Stimulated activated naive B cell treated with anti-CD40 and anti-IgM and Interleukin-4, amounts not matched to agents 10 μg/mL and 1 μg/mL and 100 μg/mL, for 72 hours (primary cell): ENCODE results near the gene RUSC1.
"Not testable (repeated sequence)": the region's sequence is repeated elsewhere in the genome, so short reads cannot be mapped to it uniquely, and the experiment has no call there.

Experiments used
- ATAC-seq, 2 donors: fragments of 150-1000 bp; cut with Tn5 transposase; replicated peaks; 2 replicates each; pipeline ENCODE4 v1.10.0; 2021; ENCODE audit warnings: moderate library complexity in 1 of 2
- DNase-seq: peaks from one replicate; pipeline ENCODE4 v3.0.0; 2021
- H3K27ac Mint-ChIP-seq: one replicate; pipeline ENCODE4 v1.8.0; 2022; ENCODE audit warnings: mild to moderate bottlenecking, mixed read lengths
- H3K27me3 Mint-ChIP-seq, 2 donors: one replicate each; pipeline ENCODE4 v1.8.0; 2022; ENCODE audit warnings: mixed read lengths in 2 of 2
- H3K36me3 Mint-ChIP-seq, 2 donors: one replicate each; pipeline ENCODE4 v1.8.0; 2022; ENCODE audit warnings: mixed read lengths in 2 of 2, mild to moderate bottlenecking in 1 of 2
- H3K4me1 Mint-ChIP-seq, 2 donors: one replicate each; pipeline ENCODE4 v1.8.0; 2022; ENCODE audit warnings: mixed read lengths in 2 of 2, mild to moderate bottlenecking in 1 of 2
- H3K4me3 Mint-ChIP-seq, 2 donors: one replicate each; pipeline ENCODE4 v1.8.0; 2022; ENCODE audit warnings: mild to moderate bottlenecking in 2 of 2, mixed read lengths in 2 of 2, moderate library complexity in 1 of 2
- H3K9me3 Mint-ChIP-seq, 2 donors: one replicate each; pipeline ENCODE4 v1.8.0; 2022; ENCODE audit warnings: mixed read lengths in 2 of 2, mild to moderate bottlenecking in 1 of 2

The RUSC1 gene

DNA sequence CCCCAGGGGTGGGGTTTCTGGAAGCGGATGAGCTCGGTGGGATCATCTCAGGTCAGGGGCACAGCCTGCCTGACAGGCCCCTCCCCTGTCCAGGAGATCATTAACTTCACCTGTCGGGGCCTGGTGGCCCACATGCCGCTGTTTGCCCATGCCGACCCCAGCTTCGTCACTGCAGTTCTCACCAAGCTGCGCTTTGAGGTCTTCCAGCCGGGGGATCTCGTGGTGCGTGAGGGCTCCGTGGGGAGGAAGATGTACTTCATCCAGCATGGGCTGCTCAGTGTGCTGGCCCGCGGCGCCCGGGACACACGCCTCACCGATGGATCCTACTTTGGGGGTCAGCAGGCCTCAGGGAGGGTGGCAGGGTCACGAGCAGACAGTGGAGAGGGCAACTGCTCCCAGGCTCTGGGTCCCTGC, 35.1 kb upstream of the RUSC1 start:
- Mint-ChIP-seq H3K9me3 (no peaks in the 10 kb centered on the region), H3K36me3 (peaks cover 2% of the 10 kb centered on the region in 2 donors), H3K27ac (no peak overlapping the region), H3K27me3 (peaks cover 6% of the 10 kb centered on the region in 2 donors), H3K4me3 (no peak overlapping the region), H3K4me1 (no peaks in the 10 kb centered on the region)
- no peak for DNase-seq
- no peak for ATAC-seq

DNA sequence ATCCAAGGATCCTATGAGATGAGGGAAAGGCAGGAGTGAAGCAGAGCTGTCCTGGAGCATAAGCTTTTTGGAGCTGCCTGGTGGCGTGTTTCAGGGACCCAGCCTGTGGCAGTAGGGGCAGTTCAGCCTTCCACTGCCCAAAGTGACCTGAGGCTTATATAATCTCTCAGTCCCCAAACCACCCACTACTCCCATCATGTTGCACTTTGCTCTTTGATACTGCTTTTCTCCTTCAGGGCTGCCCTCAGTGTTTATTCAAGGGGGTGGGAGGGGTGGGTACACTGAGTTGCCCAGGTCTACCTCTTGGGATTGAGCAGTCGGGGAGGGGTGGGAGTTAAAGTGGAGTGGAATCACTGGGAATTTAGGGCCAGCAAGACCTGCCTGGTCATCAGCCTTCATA, 34.1 kb upstream of the RUSC1 start:
- ATAC-seq (no peak), DNase-seq (no peak)
- Mint-ChIP-seq H3K27me3 (peaks cover 7 to 9% of the 10 kb centered on the region in 2 donors), H3K27ac (no peak overlapping the region), H3K4me3 (no peak overlapping the region), H3K36me3 (peaks cover 2% of the 10 kb centered on the region in 2 donors), H3K9me3 (no peaks in the 10 kb centered on the region), H3K4me1 (no peaks in the 10 kb centered on the region)

DNA sequence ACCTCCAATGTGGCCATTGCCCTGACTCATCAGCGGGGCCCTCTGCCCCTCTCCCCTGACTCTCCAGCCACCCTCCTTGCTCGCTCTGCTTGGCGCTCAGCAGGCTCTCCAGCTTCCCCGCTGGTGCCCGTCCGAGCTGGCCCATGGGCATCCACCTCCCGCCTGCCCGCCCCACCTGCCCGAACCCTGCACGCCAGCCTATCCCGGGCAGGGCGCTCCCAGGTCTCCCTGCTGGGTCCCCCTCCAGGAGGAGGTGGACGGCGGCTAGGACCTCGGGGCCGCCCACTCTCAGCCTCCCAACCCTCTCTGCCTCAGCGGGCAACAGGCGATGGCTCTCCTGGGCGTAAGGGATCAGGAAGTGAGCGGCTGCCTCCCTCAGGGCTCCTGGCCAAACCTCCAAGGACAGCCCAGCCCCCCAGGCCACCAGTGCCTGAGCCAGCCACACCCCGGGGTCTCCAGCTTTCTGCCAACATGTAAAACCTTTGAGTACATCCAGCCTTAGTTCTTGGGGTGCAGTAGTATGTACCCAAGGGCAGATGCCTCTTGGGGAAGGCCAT, 32.6 kb upstream of the RUSC1 start:
- ATAC-seq (no peak), DNase-seq (no peak)
- Mint-ChIP-seq H3K4me1 (no peaks in the 10 kb centered on the region), H3K27ac (no peak overlapping the region), H3K27me3 (peaks cover 11% of the 10 kb centered on the region in 2 donors), H3K9me3 (no peaks in the 10 kb centered on the region), H3K36me3 (peaks cover 0 to 2% of the 10 kb centered on the region in 2 donors), H3K4me3 (no peak overlapping the region)

DNA sequence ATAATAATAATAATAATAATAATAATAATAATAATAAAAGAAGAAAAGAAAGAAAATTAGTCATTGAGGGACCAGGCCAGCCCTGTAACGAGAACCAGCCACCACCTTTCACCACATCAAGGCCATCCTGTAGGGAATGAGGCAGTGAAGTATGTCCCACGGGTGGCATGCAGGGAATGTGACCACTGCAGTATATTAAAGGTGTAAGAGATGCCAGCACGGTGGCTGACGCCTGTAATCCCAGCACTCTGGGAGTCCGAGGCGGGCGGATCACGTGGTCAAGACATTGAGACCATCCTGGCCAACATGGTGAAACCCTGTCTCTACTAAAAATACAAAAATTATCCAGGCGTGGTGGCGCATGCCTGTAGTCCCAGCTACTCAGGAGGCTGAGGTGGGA, 29.7 kb upstream of the RUSC1 start:
- H3K27ac Mint-ChIP-seq, H3K4me3 Mint-ChIP-seq, H3K9me3 Mint-ChIP-seq, H3K4me1 Mint-ChIP-seq, H3K36me3 Mint-ChIP-seq, ATAC-seq, DNase-seq: not testable (repeated sequence)
- H3K27me3 Mint-ChIP-seq = peaks cover 30 to 34% of the 10 kb centered on the region in 2 donors

DNA sequence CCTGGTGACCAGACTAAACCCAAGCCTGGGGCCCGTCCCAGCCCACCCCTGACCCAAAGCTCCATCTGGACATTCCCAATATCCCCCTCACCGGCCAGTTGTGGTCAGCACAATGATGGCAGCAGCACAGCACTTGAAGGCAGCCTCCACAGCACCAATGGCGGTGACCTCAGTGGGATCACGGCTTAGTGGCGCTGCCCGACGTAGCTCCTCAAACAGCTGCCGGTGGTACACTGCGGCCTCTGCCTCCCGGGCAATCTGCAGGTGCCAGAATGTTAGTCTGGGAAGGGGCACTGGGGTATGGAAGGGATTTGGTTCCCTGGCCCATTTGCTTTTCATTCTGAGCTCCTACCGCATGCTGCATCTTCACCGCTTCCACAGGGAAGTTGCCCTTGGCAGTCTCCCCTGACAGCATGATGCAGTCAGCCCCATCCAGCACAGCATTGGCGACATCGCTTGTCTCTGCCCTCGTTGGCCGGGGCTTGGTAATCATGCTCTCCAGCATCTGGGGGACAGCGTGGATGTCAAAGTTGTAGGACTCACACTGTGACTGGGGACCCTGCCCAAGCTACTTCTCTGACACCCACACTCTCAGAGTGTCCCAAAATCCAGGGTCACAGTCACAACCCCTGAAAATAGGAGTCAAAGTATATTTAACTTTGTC, 27.5 kb upstream of the RUSC1 start:
- H3K4me1 Mint-ChIP-seq = peaks cover 7 to 14% of the 10 kb centered on the region in 2 donors
- DNase-seq (no peak), ATAC-seq (no peak)
- H3K9me3 Mint-ChIP-seq = no peaks in the 10 kb centered on the region
- peaks cover 0 to 5% of the 10 kb centered on the region in 2 donors for H3K36me3 Mint-ChIP-seq
- H3K4me3 Mint-ChIP-seq = no peak overlapping the region
- H3K27me3 Mint-ChIP-seq = peaks cover 50 to 51% of the 10 kb centered on the region in 2 donors
- no peak overlapping the region for H3K27ac Mint-ChIP-seq

DNA sequence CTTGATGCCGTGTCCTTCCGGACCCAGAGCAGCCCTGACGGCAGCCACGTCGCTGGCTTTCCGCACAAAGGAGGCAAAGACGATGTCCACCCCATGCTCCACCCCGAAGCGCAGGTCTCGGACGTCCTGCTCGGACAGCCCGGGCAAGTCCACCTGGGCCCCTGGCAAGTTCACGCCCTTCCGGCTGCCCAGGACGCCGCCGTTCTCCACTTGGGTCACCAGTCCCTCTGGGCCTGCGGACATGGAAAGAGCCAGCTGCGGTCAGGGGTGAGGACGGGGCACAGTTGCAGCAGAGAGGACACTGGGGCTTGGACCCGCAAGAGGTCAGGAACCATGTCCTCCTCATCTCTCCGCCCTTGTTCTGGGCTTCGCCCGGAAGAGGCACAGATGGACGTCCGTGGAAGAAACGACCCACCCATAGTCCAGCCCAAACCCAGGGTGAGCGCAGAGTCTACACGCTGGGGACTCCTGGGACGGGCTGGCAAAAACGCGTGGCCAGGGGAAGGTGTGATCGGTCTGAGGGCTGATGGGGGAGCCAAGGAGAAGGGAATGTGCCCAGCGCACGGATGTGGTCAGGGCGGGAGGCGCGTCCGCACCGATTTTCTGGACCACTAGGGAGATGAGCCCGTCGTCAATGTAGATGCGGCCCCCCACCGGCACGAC, 26.0 kb upstream of the RUSC1 start:
- Mint-ChIP-seq H3K27me3 (peaks cover 50 to 51% of the 10 kb centered on the region in 2 donors), H3K36me3 (peaks cover 0 to 3% of the 10 kb centered on the region in 2 donors), H3K4me3 (no peak overlapping the region), H3K27ac (peak overlapping the region; percentile 22), H3K4me1 (peaks cover 7 to 14% of the 10 kb centered on the region in 2 donors), H3K9me3 (no peaks in the 10 kb centered on the region)
- ATAC-seq (no peak), DNase-seq (no peak)

DNA sequence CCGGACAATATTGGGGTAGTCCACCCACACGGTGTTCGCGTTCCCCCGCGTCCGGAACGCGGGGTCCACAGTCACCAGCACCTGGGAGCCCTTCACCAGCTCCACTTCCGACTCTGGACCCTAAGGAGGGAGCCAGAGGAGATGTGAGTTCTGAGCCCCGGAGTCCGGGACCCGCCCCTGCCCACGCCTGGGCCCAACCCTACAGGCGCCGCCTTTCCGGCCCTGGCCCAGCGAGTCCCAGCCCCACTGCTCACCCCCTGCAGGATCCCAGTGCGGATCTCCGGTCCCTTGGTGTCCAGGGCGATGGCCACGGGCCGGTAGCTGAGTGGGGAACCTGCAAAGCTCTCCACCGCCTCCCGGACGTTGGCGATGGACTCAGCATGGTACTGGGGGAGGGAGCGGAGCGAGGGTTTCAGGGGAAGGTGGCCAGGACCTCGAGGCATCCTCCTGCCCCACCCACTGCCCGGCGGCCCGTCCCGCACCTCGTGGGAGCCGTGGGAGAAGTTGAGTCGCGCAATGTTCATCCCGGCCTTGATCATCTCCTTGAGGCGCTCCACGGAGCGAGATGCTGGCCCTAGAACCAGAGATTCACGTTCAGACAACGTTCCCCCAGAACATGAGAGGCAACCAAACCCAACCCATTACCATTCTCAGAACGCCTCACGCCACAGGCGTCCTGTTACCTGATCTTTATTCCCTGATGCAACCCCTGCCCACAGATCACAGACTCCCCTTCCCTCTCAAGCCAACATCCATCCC, 25.3 kb upstream of the RUSC1 start:
- Mint-ChIP-seq H3K9me3 (no peaks in the 10 kb centered on the region), H3K36me3 (peaks cover 0 to 3% of the 10 kb centered on the region in 2 donors), H3K27ac (no peak overlapping the region), H3K27me3 (peaks cover 46 to 47% of the 10 kb centered on the region in 2 donors), H3K4me3 (peak overlapping the region in 1 of 2 donors; percentile 6), H3K4me1 (peaks cover 7 to 14% of the 10 kb centered on the region in 2 donors)
- ATAC-seq (peak; percentile 31 to 39), DNase-seq (no peak)

DNA sequence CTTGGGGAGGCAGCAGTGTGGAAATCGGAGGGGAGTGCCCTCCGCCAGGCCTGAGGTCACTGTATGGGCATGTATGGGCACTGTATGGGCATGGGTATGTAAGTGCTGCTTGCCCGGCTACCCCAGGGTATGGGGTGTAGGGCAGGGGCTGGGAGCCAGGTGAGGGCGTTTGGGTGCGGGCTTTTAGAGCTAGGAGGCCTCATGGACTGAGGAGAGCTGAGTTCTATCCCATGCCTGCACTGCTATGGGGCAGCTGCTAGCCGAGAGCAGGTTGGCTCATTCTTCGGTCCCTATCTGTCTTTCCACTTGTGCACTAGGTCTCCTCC, 24.8 kb upstream of the RUSC1 start:
- no peaks in the 10 kb centered on the region for H3K9me3 Mint-ChIP-seq
- H3K4me1 Mint-ChIP-seq = peaks cover 7 to 14% of the 10 kb centered on the region in 2 donors
- ATAC-seq (no peak), DNase-seq (no peak)
- H3K36me3 Mint-ChIP-seq = peaks cover 0 to 3% of the 10 kb centered on the region in 2 donors
- H3K4me3 Mint-ChIP-seq = peak overlapping the region in 1 of 2 donors; percentile 6
- H3K27me3 Mint-ChIP-seq = peaks cover 44 to 45% of the 10 kb centered on the region in 2 donors
- no peak overlapping the region for H3K27ac Mint-ChIP-seq

DNA sequence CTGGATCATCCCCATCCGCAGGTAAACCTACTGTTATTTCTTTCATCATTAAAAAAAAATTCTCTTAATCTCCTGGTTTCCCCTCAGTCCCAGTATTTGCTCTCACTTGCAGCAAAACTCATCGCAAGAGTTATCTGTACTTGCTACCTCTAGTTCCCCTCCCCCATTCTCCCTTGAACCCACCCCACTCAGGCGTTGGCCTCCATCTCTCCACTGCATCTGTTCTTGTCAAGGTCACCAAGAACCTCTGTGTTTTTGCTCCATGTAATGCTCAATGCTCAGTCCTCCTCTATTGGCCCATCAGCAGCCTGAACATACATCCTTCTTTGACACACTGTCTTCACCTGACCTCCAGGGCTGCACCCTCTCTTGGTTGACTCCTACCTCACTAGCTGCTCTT, 24.0 kb upstream of the RUSC1 start:
- peaks cover 7 to 14% of the 10 kb centered on the region in 2 donors for H3K4me1 Mint-ChIP-seq
- no peaks in the 10 kb centered on the region for H3K9me3 Mint-ChIP-seq
- H3K4me3 Mint-ChIP-seq = no peak overlapping the region
- DNase-seq (no peak), ATAC-seq (no peak)
- peaks cover 41 to 48% of the 10 kb centered on the region in 2 donors for H3K27me3 Mint-ChIP-seq
- H3K27ac Mint-ChIP-seq = no peak overlapping the region
- peaks cover 0 to 3% of the 10 kb centered on the region in 2 donors for H3K36me3 Mint-ChIP-seq

DNA sequence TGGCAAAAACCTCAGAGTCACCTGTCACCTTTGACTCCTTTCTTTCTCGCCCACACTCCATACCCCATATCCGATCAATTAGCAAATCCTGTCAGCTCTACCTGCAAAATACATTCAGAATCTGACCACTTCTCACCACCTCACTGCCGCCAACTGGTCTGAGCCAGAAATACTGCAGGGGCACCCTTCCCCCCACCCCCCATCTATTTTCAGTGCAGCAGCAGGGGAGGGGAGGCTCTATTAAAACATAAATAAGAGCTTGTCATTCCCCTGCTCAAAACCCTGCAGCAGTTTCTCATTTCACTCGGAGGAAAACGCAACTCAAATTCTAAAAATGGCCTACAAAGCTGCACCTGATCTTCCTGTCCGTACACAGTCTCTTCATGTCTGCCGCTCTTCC, 23.3 kb upstream of the RUSC1 start:
- no peaks in the 10 kb centered on the region for H3K9me3 Mint-ChIP-seq
- peaks cover 40 to 46% of the 10 kb centered on the region in 2 donors for H3K27me3 Mint-ChIP-seq
- no peak overlapping the region for H3K4me3 Mint-ChIP-seq
- no peak for ATAC-seq
- no peak for DNase-seq
- no peak overlapping the region for H3K27ac Mint-ChIP-seq
- peaks cover 0 to 3% of the 10 kb centered on the region in 2 donors for H3K36me3 Mint-ChIP-seq
- H3K4me1 Mint-ChIP-seq = peaks cover 7 to 14% of the 10 kb centered on the region in 2 donors

DNA sequence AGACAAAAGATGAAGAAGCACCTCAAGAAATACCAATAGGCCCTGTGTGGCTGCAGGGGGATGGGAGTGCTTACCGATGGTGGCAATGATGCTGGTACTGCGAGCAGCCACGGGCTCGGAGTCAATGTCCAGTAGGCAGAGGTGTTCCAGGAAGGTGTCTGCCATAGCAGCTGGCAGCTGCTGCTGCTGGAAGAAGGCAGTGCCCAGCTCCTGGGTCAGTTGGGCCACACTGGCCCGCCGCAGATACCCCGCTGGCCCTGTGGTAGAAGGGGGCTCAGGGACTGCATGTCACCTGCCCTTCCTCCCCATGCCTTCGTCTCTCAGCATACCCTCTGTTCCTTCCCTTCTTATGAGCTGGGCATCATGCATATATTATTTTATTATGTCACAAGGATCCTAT, 20.7 kb upstream of the RUSC1 start:
- no peak for DNase-seq
- ATAC-seq = no peak
- no peak overlapping the region for H3K4me3 Mint-ChIP-seq
- peaks cover under 1 to 12% of the 10 kb centered on the region in 2 donors for H3K4me1 Mint-ChIP-seq
- H3K27me3 Mint-ChIP-seq = peaks cover 24 to 35% of the 10 kb centered on the region in 2 donors
- H3K36me3 Mint-ChIP-seq = no peaks in the 10 kb centered on the region
- H3K9me3 Mint-ChIP-seq = no peaks in the 10 kb centered on the region
- H3K27ac Mint-ChIP-seq = no peak overlapping the region

DNA sequence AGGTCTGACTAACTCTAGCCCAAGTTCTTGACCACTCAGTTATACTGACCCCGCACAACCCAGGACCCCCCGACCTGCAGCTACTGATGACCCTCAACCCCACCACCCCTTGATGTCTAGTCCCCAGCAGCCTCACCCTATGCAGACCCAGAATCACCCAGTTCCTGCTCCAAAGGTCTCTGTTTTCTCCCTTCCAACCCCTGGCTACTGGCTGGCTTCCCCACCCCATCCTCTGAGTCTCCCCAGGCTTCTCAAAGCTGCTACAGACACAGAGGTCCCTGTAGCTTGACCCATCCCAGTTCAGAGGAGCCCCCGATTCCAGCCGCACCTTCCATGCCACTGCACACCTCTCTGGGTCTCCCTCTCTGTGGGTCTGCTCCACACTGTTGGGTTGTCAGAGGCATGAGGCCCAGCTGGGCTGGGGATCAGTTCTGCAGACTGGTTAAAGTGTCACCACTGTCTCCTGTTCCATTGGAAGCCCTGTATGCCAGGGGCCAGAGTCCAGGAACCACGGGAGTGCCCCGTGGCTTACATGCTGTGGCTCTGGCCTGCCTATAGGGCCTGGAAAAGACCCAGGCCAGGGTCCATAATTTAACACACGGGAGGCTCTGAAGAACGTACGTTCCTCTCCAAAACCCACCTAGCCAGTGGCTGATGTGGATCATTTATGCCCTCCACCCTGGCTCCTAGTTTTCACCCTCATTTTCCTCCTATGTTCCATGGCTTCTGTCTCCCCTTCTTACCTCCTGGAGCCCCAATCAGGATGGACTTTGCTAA, 20.0 kb upstream of the RUSC1 start:
- no peak overlapping the region for H3K4me3 Mint-ChIP-seq
- peaks cover 0 to 10% of the 10 kb centered on the region in 2 donors for H3K4me1 Mint-ChIP-seq
- ATAC-seq (no peak), DNase-seq (no peak)
- no peak overlapping the region for H3K27ac Mint-ChIP-seq
- no peaks in the 10 kb centered on the region for H3K9me3 Mint-ChIP-seq
- no peaks in the 10 kb centered on the region for H3K36me3 Mint-ChIP-seq
- peaks cover 20 to 29% of the 10 kb centered on the region in 2 donors for H3K27me3 Mint-ChIP-seq

DNA sequence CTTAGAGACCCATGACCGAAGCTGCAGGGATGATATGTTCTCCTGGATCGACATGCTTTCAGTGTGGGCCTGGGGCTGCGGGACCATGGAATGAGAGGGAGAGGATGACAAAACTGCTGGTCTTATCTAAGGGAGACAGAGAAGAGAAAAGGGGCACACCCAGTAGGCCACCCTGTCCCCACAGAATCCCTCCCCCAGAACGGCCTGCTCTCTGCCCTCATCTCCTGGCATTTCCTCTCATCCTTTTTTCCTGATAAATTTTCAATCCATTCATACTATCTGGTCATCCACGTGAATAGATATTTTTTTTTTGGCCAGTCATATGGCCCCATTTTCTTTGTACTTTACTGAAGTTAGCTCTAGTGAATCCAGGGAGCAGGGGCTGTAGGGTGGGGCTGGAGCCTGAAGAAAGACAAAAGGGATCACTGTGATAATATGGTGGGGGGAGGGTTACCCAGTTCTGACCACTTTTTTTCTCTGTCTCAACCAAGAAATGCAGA, 19.3 kb upstream of the RUSC1 start, which contains the start of gene PKLR:
Gene PKLR, minus strand, starts transcription at position 97 of the 500 bp plus-strand sequence. Its CDS starts 43 bp downstream, at position 54.
- peaks cover 13 to 23% of the 10 kb centered on the region in 2 donors for H3K27me3 Mint-ChIP-seq
- no peak for ATAC-seq

More for the DNA sequence above, 19.3 kb upstream of the RUSC1 start, which contains the start of gene PKLR:
- no peak for DNase-seq
- H3K4me1 Mint-ChIP-seq = peaks cover 0 to 10% of the 10 kb centered on the region in 2 donors
- H3K27ac Mint-ChIP-seq = no peak within 1 kb of the TSS
- no peak within 1 kb of the TSS for H3K4me3 Mint-ChIP-seq
- no peaks in the 10 kb centered on the region for H3K36me3 Mint-ChIP-seq
- H3K9me3 Mint-ChIP-seq = no peaks in the 10 kb centered on the region
